ENCODE results near the gene ADAMTS20.
"Not testable (repeated sequence)": the region's sequence is repeated elsewhere in the genome, so short reads cannot be mapped to it uniquely, and the experiment has no call there.

ADAMTS20 gene

GRCh38 chr12:43551971-43552559 is at the start of gene ADAMTS20:
Gene ADAMTS20 (minus strand): TSS chr12:43552203. CDS start chr12:43551921, 282 bp downstream.
- no peak for DNase-seq (ENCODE audit: low read depth in 1 of 2, low spot score in 1 of 2)

GRCh38 chr12:43599708-43600107 is 47.7 kb upstream of the ADAMTS20 start:
- no peak for DNase-seq (ENCODE audit: low read depth in 1 of 2, low spot score in 1 of 2)

GRCh38 chr12:43599066-43599465 is 47.1 kb upstream of the ADAMTS20 start:
- no peak for DNase-seq (ENCODE audit: low read depth in 1 of 2, low spot score in 1 of 2)

GRCh38 chr12:43590307-43590706 is 38.3 kb upstream of the ADAMTS20 start:
- DNase-seq (ENCODE audit: low read depth in 1 of 2, low spot score in 1 of 2), result no peak

GRCh38 chr12:43586646-43587245 is 34.7 kb upstream of the ADAMTS20 start:
- no peak for DNase-seq (ENCODE audit: low read depth in 1 of 2, low spot score in 1 of 2)

- no peak for DNase-seq (ENCODE audit: low read depth in 1 of 2, low spot score in 1 of 2)
Observed at GRCh38 chr12:43585676-43586075, 33.7 kb upstream of the ADAMTS20 start.

- no peak for DNase-seq (ENCODE audit: low read depth in 1 of 2, low spot score in 1 of 2)
Observed at GRCh38 chr12:43580601-43581000, 28.6 kb upstream of the ADAMTS20 start.

- no peak for DNase-seq (ENCODE audit: low read depth in 1 of 2, low spot score in 1 of 2)
Observed at GRCh38 chr12:43579206-43579605, 27.2 kb upstream of the ADAMTS20 start.

- no peak for DNase-seq (ENCODE audit: low read depth in 1 of 2, low spot score in 1 of 2)
Observed at GRCh38 chr12:43578782-43579181, 26.8 kb upstream of the ADAMTS20 start.

GRCh38 chr12:43577381-43577780 is 25.4 kb upstream of the ADAMTS20 start:
- no peak for DNase-seq (ENCODE audit: low read depth in 1 of 2, low spot score in 1 of 2)

- DNase-seq (ENCODE audit: low read depth in 1 of 2, low spot score in 1 of 2), result no peak
Observed at GRCh38 chr12:43576162-43576561, 24.2 kb upstream of the ADAMTS20 start.

GRCh38 chr12:43571885-43572284 is 19.9 kb upstream of the ADAMTS20 start:
- no peak for DNase-seq (ENCODE audit: low read depth in 1 of 2, low spot score in 1 of 2)

- no peak for DNase-seq (ENCODE audit: low read depth in 1 of 2, low spot score in 1 of 2)
Observed at GRCh38 chr12:43556057-43556456, 4.1 kb upstream of the ADAMTS20 start.

- no peak for DNase-seq (ENCODE audit: low read depth in 1 of 2, low spot score in 1 of 2)
Observed at GRCh38 chr12:43551279-43551970, 578 bp downstream of the ADAMTS20 start.

- DNase-seq (ENCODE audit: low read depth in 1 of 2, low spot score in 1 of 2), result no peak
Observed at GRCh38 chr12:43550831-43551271, 1.2 kb downstream of the ADAMTS20 start.

GRCh38 chr12:43544703-43545102 is 7.3 kb downstream of the ADAMTS20 start:
- no peak for DNase-seq (ENCODE audit: low read depth in 1 of 2, low spot score in 1 of 2)

GRCh38 chr12:43540470-43540869 is 11.5 kb downstream of the ADAMTS20 start:
- no peak for DNase-seq (ENCODE audit: low read depth in 1 of 2, low spot score in 1 of 2)

GRCh38 chr12:43537675-43538074 is 14.3 kb downstream of the ADAMTS20 start:
- DNase-seq (ENCODE audit: low read depth in 1 of 2, low spot score in 1 of 2), result not testable (repeated sequence)

- no peak for DNase-seq (ENCODE audit: low read depth in 1 of 2, low spot score in 1 of 2)
Observed at GRCh38 chr12:43516045-43516444, 36.0 kb downstream of the ADAMTS20 start.

- DNase-seq (ENCODE audit: low read depth in 1 of 2, low spot score in 1 of 2), result no peak
Observed at GRCh38 chr12:43501703-43502102, 50.3 kb downstream of the ADAMTS20 start.

GRCh38 chr12:43493261-43493797 is 58.7 kb downstream of the ADAMTS20 start:
- DNase-seq (ENCODE audit: low read depth in 1 of 2, low spot score in 1 of 2), result no peak

All from activated CD4-positive, alpha-beta T cell treated with anti-CD3 and anti-CD28 coated beads, Interleukin-2, amount 50 U/mL, for 24 hours (primary cell).